Bronchial epithelial cell (primary cell): ENCODE results near the gene NBEA. TPM values are rescaled to one million over a fixed set of nuclear protein-coding genes. Genes with fewer than 3 reads are reported as not detected.
"Not testable (repeated sequence)": the region's sequence is repeated elsewhere in the genome, so short reads cannot be mapped to it uniquely, and the experiment has no call there.

Source experiments
- DNase-seq: peaks from one replicate; pipeline ENCODE4 v3.0.0-alpha.2; 2010; ENCODE audit warnings: low read depth
- FAIRE-seq: peaks from 2 replicates; lab custom pipeline; 2011; peaks lifted over from hg19 to GRCh38; lab: Jason Lieb, UNC
- H3K27me3 ChIP-seq: 2 replicates; pipeline ENCODE4 v1.5.1; 2011; ENCODE audit warnings: low read length; ENCODE audit not compliant: control insufficient read depth, insufficient read depth
- H3K36me3 ChIP-seq: 2 replicates; pipeline ENCODE4 v1.5.1; 2011; ENCODE audit warnings: low read length; ENCODE audit not compliant: control insufficient read depth, insufficient read depth
- H3K4me3 ChIP-seq: 2 replicates; pipeline ENCODE4 v1.5.1; 2011; ENCODE audit warnings: mild to moderate bottlenecking, low read depth, low read length, control low read depth
- CTCF ChIP-seq: IDR thresholded peaks from 2 replicates; pipeline ENCODE4 v1.5.1; 2011; ENCODE audit warnings: mild to moderate bottlenecking, moderate library complexity, low read length, control low read depth, inconsistent platforms; ENCODE audit not compliant: insufficient read depth, severe bottlenecking
- total RNA-seq: library from RNA; depleted of rRNA; stranded (reverse); fragments of >200 nt; gene quantifications from 2 replicates; pipeline ENCODE4 v1.2.1, GENCODE V29; 2014

NBEA gene
- total RNA-seq, 1 donor from 2014 or later = 0.53 TPM

DNA sequence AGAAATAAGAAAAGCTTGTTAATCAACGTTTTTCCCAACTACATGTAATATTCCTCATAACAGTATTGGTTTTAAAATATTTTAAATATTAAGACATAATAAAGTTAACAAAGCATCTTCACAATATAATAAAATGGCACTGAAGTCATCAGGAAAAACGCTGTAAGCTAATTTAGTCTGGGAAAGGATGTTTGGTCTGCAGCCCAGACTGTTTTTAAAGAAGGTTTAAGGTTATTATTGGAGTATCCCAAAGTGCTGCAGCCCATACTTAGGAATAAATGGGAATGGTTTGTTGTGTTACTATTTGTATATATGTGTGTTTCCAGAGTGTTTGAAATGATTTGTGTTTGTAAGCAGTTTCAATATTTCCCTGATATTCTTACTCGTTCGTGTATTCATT lies 727.3 kb downstream of the NBEA start:
- DNase-seq (no peak), FAIRE-seq (no peak)
- TF ChIP-seq CTCF = no peak
- Histone ChIP-seq H3K4me3 (no peak overlapping the region), H3K36me3 (no peaks in the 10 kb centered on the region), H3K27me3 (peaks cover 2% of the 10 kb centered on the region)

- no peak for TF ChIP-seq CTCF
- no peak for FAIRE-seq
- DNase-seq = no peak
- H3K4me3 ChIP-seq = no peak overlapping the region
- no peaks in the 10 kb centered on the region for H3K36me3 ChIP-seq
- peaks cover 2% of the 10 kb centered on the region for H3K27me3 ChIP-seq
Measured at GRCh38 chr13:35672611-35673010, 730.5 kb downstream of the NBEA start.

- no peaks in the 10 kb centered on the region for H3K27me3 ChIP-seq
- no peak overlapping the region for H3K4me3 ChIP-seq
- TF ChIP-seq CTCF = no peak
- no peaks in the 10 kb centered on the region for H3K36me3 ChIP-seq
- no peak for DNase-seq
- no peak for FAIRE-seq
Measured at GRCh38 chr13:35675651-35676050, 733.6 kb downstream of the NBEA start.

DNA sequence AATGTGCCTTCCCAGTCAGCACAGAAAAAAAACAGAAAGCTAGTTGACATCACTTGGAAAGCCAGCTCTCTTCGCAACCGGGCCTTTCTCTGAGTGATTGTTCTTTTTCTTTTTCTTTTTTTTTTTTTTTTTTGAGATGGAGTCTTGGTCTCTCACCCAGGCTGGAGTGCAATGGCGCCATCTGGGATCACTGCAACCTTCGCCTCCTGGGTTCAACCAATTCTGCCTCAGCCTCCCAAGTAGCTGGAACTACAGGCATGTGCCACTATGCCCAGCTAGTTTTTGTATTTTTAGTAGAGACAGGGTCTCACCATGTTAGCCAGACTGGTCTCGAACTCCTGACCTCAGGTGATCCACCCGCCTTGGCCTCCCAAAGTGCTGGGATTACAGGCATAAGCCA lies 735.8 kb downstream of the NBEA start:
- H3K36me3 ChIP-seq, H3K4me3 ChIP-seq, FAIRE-seq, DNase-seq, H3K27me3 ChIP-seq: not testable (repeated sequence)

DNA sequence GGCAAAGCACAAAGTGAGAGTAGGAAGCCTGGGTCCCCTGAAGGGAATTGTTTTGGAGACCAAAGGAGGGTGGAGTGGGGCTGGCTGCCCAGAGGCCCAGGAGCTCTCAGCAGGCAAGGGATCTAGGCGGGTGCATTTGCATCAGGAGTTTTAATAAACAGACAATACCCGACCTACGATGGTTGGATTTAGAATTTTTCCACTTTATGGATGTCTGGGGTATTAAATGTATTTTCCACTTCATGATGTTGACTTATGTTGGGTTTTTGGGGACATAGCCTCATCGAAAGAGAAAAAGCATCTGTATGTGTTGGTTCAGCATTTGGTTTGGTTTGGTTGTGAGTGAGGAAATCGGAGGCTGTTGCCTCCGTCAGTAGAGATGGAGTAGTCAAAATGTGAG lies 739.6 kb downstream of the NBEA start:
- no peaks in the 10 kb centered on the region for H3K27me3 ChIP-seq
- DNase-seq (no peak), FAIRE-seq (no peak)
- H3K4me3 ChIP-seq = no peak overlapping the region
- no peak for TF ChIP-seq CTCF
- H3K36me3 ChIP-seq = no peaks in the 10 kb centered on the region

GRCh38 chr13:35684432-35684831 lies 742.4 kb downstream of the NBEA start:
- Histone ChIP-seq H3K27me3 (no peaks in the 10 kb centered on the region), H3K4me3 (no peak overlapping the region), H3K36me3 (no peaks in the 10 kb centered on the region)
- no peak for DNase-seq
- FAIRE-seq = no peak
- no peak for TF ChIP-seq CTCF
